ENCODE measurements around the gene NBPF1. TPM values are rescaled to one million over a fixed set of nuclear protein-coding genes. Genes with fewer than 3 reads are reported as not detected.
"Not testable (repeated sequence)": the region's sequence is repeated elsewhere in the genome, so short reads cannot be mapped to it uniquely, and the experiment has no call there.

NBPF1 gene
- total RNA-seq, 1 experiment from 2014 or later, result 27.7 TPM

DNA sequence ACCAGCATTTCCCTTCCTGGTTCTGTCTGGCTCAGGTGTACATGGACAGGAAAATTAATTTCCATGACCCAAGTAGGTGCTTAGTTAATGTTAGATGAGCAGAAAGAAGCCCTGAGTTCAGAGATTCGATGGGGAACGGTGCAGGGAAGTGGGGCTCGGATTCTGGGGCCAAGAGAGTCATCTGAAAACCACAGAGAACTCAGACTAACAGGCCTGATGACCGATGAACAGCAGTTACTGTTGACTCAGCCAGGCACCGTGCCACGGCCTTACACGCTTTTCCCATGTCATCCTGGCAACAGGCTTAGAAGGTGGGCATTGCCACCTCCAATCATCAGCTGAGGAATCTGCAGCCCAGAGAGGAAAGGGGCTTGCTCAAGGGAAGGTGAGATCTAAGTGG lies 10.0 kb upstream of the NBPF1 start:
- H3T11ph ChIP-seq (ENCODE audit: low read length); H4K91ac ChIP-seq (ENCODE audit: insufficient read length, low read depth, low read length); H3K4ac ChIP-seq (ENCODE audit: low read depth, low read length); H3K56ac ChIP-seq (ENCODE audit: insufficient read length, low read depth, low read length); H3K9ac ChIP-seq (ENCODE audit: extremely low read depth, insufficient read length, low read length); H2AK5ac ChIP-seq (ENCODE audit: insufficient read length, low read length); H2BK12ac ChIP-seq (ENCODE audit: insufficient read length, low read depth, low read length); H3K79me1 ChIP-seq (ENCODE audit: insufficient read depth, low read depth, low read length, poor library complexity, severe bottlenecking); H2AFZ ChIP-seq (ENCODE audit: low read length); H4K8ac ChIP-seq (replicated peaks; ENCODE audit: insufficient read length, low read depth, low read length); H3K23ac ChIP-seq (ENCODE audit: insufficient read length, low read depth, low read length); DNase-seq; H2BK120ac ChIP-seq (ENCODE audit: low read depth, low read length, poor library complexity, severe bottlenecking); H4K20me1 ChIP-seq (ENCODE audit: control insufficient read depth, insufficient read depth, insufficient read length); H3K23me2 ChIP-seq (ENCODE audit: insufficient read length, low read depth, low read length, poor library complexity, severe bottlenecking); H3K27ac Mint-ChIP-seq; H2BK5ac ChIP-seq (ENCODE audit: insufficient read length, low read length); H3K4me2 ChIP-seq (ENCODE audit: insufficient read depth, insufficient read length, low read length); H2BK20ac ChIP-seq (ENCODE audit: low read depth, low read length, poor library complexity, severe bottlenecking); H2BK15ac ChIP-seq (ENCODE audit: low read depth, low read length); H3K4me3 Mint-ChIP-seq; H3K14ac ChIP-seq (ENCODE audit: insufficient read depth, low read length); H3K27me3 Mint-ChIP-seq (ENCODE audit: low read depth); H3K79me2 ChIP-seq (ENCODE audit: insufficient read depth, low read length); H3K27me3 ChIP-seq (ENCODE audit: insufficient read depth, low read length); H3K9me3 ChIP-seq (ENCODE audit: control insufficient read depth, low read depth, low read length); H3K27ac ChIP-seq (ENCODE audit: insufficient read length, low read depth, low read length); H3K4me1 Mint-ChIP-seq; H3K9me3 Mint-ChIP-seq; H4K5ac ChIP-seq (ENCODE audit: insufficient read length, low read depth, low read length); H3K4me1 ChIP-seq (ENCODE audit: insufficient read depth, low read length); H3K18ac ChIP-seq (ENCODE audit: insufficient read length, low read depth, low read length): not testable (repeated sequence)
- no CpG with 5 or more reads among the region's 7 CpGs for WGBS (ENCODE audit: extremely low coverage, insufficient read length, low lambda C conversion rate)
- H3K36me3 Mint-ChIP-seq (ENCODE audit: insufficient read depth in 1 of 3, low read depth in 3 of 3), result peaks cover 7 to 30% (median 25%) of the 10 kb centered on the region in 3 experiments

DNA sequence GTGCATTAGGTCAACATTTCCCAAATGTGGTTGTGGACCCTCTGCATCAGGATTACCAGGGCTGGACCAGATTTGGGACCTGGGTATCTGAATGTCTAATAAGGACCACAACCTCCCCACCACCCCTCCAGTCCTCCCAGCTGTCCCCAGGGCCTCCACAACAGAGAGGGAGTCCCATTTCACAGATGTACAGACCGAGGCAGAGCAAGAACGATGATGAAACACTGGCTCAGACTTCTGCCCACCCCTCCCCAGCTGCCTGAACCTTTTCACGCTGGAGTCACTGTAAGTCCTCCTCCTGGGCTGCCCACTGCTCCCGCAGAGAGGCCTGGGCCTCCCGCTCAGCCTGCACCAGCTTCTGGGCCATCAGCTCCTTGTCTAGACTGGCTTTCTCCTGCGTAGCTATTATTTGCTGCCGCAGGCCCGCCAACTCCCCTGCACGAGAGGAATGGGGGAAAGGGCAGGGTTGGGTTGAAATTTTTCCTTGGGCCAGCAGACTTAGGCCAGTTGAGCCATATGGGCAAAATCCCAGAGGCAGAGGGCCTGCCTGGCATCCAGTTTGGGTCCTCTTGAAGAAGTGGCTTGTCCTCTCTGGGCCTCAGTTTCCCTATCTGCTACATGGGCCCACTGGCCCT lies 8.4 kb upstream of the NBPF1 start:
- not testable (repeated sequence) for H3K79me2 ChIP-seq (ENCODE audit: insufficient read depth, low read length); H3K4ac ChIP-seq (ENCODE audit: low read depth, low read length); H2BK5ac ChIP-seq (ENCODE audit: insufficient read length, low read length); H3K4me1 Mint-ChIP-seq; H2BK15ac ChIP-seq (ENCODE audit: low read depth, low read length); H3K27me3 Mint-ChIP-seq (ENCODE audit: low read depth); H2BK20ac ChIP-seq (ENCODE audit: low read depth, low read length, poor library complexity, severe bottlenecking); H3K23ac ChIP-seq (ENCODE audit: insufficient read length, low read depth, low read length); H3K9me3 ChIP-seq (ENCODE audit: control insufficient read depth, low read depth, low read length); H3K14ac ChIP-seq (ENCODE audit: insufficient read depth, low read length); H3K27ac Mint-ChIP-seq; H2AK5ac ChIP-seq (ENCODE audit: insufficient read length, low read length); H3K4me1 ChIP-seq (ENCODE audit: insufficient read depth, low read length); H4K20me1 ChIP-seq (ENCODE audit: control insufficient read depth, insufficient read depth, insufficient read length); H4K8ac ChIP-seq (replicated peaks; ENCODE audit: insufficient read length, low read depth, low read length); H2BK12ac ChIP-seq (ENCODE audit: insufficient read length, low read depth, low read length); H3K4me3 Mint-ChIP-seq; H3K27ac ChIP-seq (ENCODE audit: insufficient read length, low read depth, low read length); H3K18ac ChIP-seq (ENCODE audit: insufficient read length, low read depth, low read length); H4K91ac ChIP-seq (ENCODE audit: insufficient read length, low read depth, low read length); H3T11ph ChIP-seq (ENCODE audit: low read length); H3K27me3 ChIP-seq (ENCODE audit: insufficient read depth, low read length); H3K56ac ChIP-seq (ENCODE audit: insufficient read length, low read depth, low read length); H4K5ac ChIP-seq (ENCODE audit: insufficient read length, low read depth, low read length); H3K23me2 ChIP-seq (ENCODE audit: insufficient read length, low read depth, low read length, poor library complexity, severe bottlenecking); H3K9me3 Mint-ChIP-seq; H2BK120ac ChIP-seq (ENCODE audit: low read depth, low read length, poor library complexity, severe bottlenecking); H3K4me2 ChIP-seq (ENCODE audit: insufficient read depth, insufficient read length, low read length); DNase-seq; H2AFZ ChIP-seq (ENCODE audit: low read length); H3K79me1 ChIP-seq (ENCODE audit: insufficient read depth, low read depth, low read length, poor library complexity, severe bottlenecking); H3K9ac ChIP-seq (ENCODE audit: extremely low read depth, insufficient read length, low read length)
- no CpG with 5 or more reads among the region's 9 CpGs for WGBS (ENCODE audit: extremely low coverage, insufficient read length, low lambda C conversion rate)
- peaks cover 7 to 17% (median 13%) of the 10 kb centered on the region in 3 experiments for H3K36me3 Mint-ChIP-seq (ENCODE audit: insufficient read depth in 1 of 3, low read depth in 3 of 3)
